NCI-H2171 (cell line): Measurements from ENCODE around the gene PARP9.
A peak's percentile ranks its signal among the peaks of the same experiment; 100 is the strongest.

Experiments used
- DNase-seq: peaks from one replicate; lab custom pipeline; 2025; lab: John Stamatoyannopoulos, UW

The PARP9 gene

DNA sequence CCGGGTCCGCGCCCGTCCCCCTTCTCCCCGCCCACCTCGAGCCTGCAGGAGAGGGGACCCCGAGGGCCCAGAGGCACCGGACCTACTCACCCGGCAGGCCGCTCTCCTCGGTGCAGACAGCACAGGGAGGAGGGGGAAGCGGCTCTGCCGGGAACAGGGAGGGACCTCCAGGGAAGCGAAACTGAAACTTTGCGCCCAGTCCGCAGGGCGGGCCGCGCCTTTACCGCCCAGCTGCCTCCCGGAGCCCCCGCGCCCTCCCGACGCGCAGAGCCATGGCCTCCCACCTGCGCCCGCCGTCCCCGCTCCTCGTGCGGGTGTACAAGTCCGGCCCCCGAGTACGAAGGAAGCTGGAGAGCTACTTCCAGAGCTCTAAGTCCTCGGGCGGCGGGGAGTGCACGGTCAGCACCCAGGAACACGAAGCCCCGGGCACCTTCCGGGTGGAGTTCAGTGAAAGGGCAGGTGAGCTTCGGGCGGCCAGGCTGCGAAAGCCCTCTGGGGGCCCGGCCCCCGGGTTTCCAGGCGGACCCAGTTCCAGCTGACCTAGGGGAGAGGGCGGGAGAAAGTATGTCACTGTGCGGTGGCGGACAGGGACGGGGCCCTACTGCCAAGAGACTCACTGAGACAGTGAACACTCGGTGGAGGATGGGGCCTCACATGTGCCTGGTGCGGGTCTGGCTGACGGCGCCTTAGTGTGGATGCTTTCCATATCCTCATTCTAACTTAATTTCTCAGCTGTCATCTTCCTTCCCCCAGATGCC lies at the start of gene PARP9, which contains the start of gene DTX3L:
Gene PARP9 (minus strand): TSS at position 146 of the 758 bp plus-strand sequence. CDS start 4,680 bp downstream, outside the sequence.
Gene DTX3L (plus strand): TSS at position 184 of the 758 bp plus-strand sequence. CDS start 89 bp downstream, at position 273.
- DNase-seq: peak; percentile 17

- no peak for DNase-seq
Measured at GRCh38 chr3:122612696-122613095, 48.6 kb upstream of the PARP9 start.

- no peak for DNase-seq
Measured at GRCh38 chr3:122609798-122610559, 45.9 kb upstream of the PARP9 start.

- no peak for DNase-seq
Measured at GRCh38 chr3:122608916-122609315, 44.8 kb upstream of the PARP9 start.

GRCh38 chr3:122606330-122606729 lies 42.2 kb upstream of the PARP9 start:
- DNase-seq: no peak

GRCh38 chr3:122603056-122603455 lies 39.0 kb upstream of the PARP9 start:
- DNase-seq: no peak

- no peak for DNase-seq
Measured at GRCh38 chr3:122602011-122602710, 38.1 kb upstream of the PARP9 start.

DNA sequence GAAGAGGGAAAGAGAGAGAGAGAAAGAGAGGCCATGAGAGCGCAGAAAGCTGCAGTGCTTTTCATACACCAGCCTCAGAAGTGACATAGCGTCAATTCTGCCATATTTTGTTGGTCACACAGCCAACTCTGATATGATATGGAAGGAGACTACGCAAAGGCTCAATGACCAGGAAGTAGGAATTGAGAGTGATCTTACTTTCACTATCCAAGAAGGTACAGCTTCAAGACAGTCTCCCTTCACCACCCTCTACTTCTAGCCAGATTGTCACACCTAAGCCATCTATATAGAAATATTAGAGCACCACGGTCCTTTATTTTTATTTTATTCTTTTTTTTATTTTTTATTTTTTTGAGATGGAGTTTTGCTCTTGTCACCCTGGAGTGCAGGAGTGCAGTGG lies 34.5 kb upstream of the PARP9 start:
- DNase-seq: no peak

GRCh38 chr3:122598151-122598550 lies 34.1 kb upstream of the PARP9 start:
- no peak for DNase-seq

DNA sequence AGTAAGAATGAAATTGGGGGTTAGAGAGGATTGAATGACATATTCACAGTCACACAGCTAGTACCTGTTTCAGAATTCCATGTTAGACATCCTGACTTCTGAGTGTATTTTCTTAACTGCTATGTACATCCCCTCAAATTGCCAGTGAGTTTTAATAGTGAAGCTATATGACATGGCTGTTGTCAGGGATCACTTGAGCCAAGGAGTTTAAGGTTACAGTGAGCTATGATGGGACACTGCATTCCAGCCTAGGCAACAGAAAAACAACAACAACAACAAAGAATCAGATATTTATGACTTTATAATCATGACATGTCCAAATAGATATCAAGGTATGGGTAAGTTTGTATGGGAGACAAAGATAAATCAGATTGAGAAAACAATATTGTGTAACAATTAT lies 29.9 kb upstream of the PARP9 start:
- DNase-seq: no peak

DNA sequence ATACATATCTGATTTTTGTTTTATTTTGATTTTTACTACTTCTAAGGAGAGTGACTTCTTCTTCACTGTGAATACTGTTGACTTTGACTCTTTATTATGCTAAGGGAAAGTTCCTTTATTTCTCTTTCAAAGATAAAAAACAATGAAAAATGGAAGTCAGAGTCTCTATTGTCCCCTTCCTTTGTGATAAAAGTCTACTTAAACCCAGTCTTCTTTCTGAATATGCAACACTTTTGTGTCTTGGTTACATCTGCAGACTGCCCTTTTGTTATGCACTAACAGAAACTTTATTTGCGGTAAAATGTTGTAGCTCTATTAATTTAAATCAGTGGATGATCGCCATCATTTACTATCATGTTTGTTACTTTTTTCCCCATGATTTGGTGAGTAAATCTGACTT lies 26.5 kb upstream of the PARP9 start:
- DNase-seq: no peak

GRCh38 chr3:122589297-122589696 lies 25.2 kb upstream of the PARP9 start:
- no peak for DNase-seq

GRCh38 chr3:122587572-122587971 lies 23.5 kb upstream of the PARP9 start:
- DNase-seq: no peak

DNA sequence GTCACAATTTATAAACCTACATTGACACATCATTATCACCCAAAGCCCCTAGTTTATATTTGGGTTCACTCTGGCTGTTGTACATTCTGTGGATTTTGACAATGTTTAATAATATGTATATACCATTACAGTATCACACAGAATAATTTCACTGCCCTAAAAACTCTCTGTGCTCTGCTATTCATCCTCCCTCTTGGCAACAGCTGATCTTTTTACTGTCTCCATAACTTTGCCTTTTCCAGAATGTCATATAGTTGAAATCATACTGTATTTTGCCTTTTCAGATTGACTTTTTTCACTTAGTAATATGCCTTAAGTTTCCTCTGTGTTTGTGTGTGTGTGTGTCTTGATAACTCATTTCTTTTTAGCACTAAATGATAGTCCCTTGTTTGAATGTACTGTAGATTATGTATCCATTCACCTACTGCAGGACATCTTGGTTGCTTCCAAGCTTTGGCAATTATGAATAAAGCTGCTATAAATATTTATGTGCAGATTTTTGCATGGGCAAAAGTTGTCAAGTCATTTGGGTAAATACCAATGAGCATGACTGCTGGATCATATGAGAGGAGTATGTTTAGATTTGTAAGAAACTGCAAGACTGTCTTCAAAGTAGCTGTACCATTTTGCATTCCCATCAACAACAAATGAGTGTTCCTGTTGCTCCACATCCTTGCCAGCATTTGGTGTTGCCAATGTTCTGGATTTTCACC lies 22.8 kb upstream of the PARP9 start:
- no peak for DNase-seq

DNA sequence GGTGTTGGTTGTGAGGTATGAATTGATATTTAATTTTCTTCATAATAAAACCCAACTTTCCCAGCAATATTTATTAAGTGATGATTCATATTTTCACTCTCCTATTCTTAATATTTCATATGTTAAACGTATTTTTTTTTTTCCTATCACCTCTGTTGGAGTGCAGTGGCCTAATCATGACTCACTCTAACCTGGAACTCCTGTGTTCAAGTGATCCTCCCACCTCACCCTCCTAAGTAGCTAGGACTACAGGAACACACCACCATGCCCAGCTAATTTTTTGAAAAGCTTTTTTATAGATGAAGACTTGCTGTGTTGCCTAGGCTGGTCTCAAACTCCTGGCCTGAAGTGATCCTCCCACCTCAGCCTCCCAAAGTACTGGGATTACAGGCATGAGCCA lies 22.0 kb upstream of the PARP9 start:
- no peak for DNase-seq

- no peak for DNase-seq
Measured at GRCh38 chr3:122582390-122582789, 18.3 kb upstream of the PARP9 start.

- DNase-seq: no peak
Measured at GRCh38 chr3:122581622-122582021, 17.5 kb upstream of the PARP9 start.

- DNase-seq: no peak
Measured at GRCh38 chr3:122580470-122580869, 16.4 kb upstream of the PARP9 start.

- DNase-seq: no peak
Measured at GRCh38 chr3:122578069-122578740, 14.1 kb upstream of the PARP9 start.

GRCh38 chr3:122577409-122578031 lies 13.4 kb upstream of the PARP9 start, which contains the start of gene PARP15:
Gene PARP15, plus strand, starts transcription at chr3:122577650. Its CDS starts 18 bp downstream, at chr3:122577668.
- DNase-seq: no peak
